ENCODE data around the gene LRRTM4.

Gene LRRTM4

GRCh38 chr2:76980067-76980787 is 541.9 kb downstream of the LRRTM4 start:
- no peak for DNase-seq
- in situ Hi-C loops (cut with HindIII; ENCODE audit: low pct_ligation_motif_present, low pct_unique_long_range_greater_than_20kb, low sequenced_read_pairs): no loop called here

DNA sequence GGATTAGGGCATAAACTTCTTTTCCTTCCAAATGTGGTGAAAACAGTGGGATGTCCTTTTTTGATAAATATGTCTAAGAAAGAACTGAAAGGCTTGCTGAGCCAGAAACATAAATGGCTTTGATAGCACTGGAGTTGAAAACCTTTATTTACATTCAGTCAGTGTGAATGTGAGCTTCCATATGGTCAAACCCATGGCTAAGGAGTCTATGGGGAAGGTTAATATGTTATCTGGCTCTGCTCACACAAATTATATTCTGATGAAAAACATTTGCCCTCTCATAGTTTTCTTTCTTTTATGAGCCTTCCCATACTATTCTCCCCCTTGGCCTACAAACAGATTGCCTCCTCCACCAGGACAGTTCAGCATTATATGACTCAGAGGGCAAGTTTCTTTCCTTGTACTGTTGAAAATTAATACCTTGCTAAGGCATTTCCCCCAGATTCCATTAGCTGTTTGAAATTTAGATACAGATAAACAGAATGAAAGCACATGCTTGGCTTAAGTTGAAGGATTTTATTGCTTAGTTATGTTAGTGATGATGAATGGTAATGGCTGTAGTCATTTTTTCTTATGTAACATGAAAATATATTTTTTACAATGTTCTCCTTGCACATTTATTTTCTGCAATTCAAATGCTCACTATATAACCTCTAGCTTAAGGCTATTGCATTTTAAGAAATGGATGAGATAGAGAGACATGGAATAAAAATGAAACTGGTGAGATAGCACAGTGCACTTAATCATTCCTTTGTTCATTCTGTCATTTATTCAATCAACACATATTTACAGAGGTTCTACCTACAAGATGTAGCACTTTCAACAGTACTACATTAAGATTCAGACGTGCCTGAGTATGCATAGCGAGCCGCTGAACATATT is 544.1 kb downstream of the LRRTM4 start:
- no peak for DNase-seq
- in situ Hi-C loops (cut with HindIII; ENCODE audit: low pct_ligation_motif_present, low pct_unique_long_range_greater_than_20kb, low sequenced_read_pairs): no loop called here

DNA sequence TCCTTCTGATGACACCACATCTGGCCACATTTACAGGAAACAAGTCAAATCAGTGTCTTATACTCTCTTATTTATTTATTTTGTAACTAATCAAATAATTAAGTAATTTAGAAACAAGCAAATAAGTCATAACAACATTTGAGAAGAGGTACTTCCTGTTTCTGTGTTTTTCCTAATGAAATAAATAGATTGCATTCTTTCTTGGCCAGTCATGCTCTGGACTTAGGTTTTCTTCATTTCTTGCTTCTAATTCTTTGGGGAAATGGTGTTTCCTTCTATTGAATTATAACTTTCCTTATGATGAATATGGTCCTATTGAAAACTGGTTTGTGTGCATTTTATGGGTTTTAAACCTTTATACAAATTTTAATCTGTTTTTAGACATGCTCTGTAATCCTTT is 546.4 kb downstream of the LRRTM4 start:
- no peak for DNase-seq
- in situ Hi-C loops (cut with HindIII; ENCODE audit: low pct_ligation_motif_present, low pct_unique_long_range_greater_than_20kb, low sequenced_read_pairs): no loop called here

GRCh38 chr2:76973610-76974009 is 548.6 kb downstream of the LRRTM4 start:
- no peak for DNase-seq
- in situ Hi-C loops (cut with HindIII; ENCODE audit: low pct_ligation_motif_present, low pct_unique_long_range_greater_than_20kb, low sequenced_read_pairs): no loop called here

DNA sequence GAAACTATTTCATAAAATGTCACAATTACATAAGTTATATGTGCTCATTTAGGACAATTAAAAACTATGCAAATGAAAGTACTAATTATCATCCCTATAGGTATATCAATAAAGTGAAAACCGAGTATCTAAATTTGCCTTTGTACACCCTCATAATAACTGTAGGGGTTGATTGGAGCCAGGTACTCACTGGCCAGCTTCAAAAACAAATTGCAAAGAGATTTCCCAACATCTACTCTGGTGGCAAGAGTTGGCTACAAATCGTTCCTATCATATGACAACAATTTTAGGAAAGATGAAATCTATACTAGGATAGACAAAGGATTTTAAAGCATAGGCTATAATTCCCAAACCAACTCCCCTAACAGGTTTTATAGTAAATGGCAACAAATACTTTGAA is 556.4 kb downstream of the LRRTM4 start:
- DNase-seq: no peak
- in situ Hi-C loops (cut with HindIII; ENCODE audit: low pct_ligation_motif_present, low pct_unique_long_range_greater_than_20kb, low sequenced_read_pairs): no loop called here

- in situ Hi-C loops (cut with HindIII; ENCODE audit: low pct_ligation_motif_present, low pct_unique_long_range_greater_than_20kb, low sequenced_read_pairs): no loop called here
- peak; percentile 29 for DNase-seq
Observed at GRCh38 chr2:76958749-76959148, 563.4 kb downstream of the LRRTM4 start.

GRCh38 chr2:76953733-76954347 is 568.3 kb downstream of the LRRTM4 start:
- in situ Hi-C loops (cut with HindIII; ENCODE audit: low pct_ligation_motif_present, low pct_unique_long_range_greater_than_20kb, low sequenced_read_pairs): no loop called here
- DNase-seq: peak; percentile 70

DNA sequence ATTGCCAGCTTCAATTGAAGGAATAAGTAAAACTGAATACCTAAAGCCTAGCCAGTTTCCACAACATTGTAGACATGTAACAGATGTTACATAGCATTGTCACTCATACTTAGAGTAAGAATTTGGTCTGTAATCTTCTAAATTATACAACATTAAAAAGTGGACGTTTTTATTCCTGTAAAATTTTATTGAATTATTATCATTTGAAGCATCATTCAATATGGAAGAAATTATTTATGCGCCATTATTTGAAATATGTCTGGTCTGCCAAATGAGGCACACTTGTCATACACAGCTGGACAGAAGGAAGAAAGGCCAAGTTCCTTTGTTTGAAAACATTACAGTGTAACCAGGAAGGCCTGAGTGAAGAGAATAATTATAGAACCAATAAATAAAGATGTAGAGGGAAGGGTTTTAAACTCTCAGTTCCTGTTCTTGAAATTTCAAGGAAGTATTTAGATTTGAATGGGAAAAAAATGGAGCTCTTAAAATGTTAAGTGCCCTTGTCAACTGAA is 575.5 kb downstream of the LRRTM4 start:
- in situ Hi-C loops (cut with HindIII; ENCODE audit: low pct_ligation_motif_present, low pct_unique_long_range_greater_than_20kb, low sequenced_read_pairs): no loop called here
- DNase-seq: no peak

DNA sequence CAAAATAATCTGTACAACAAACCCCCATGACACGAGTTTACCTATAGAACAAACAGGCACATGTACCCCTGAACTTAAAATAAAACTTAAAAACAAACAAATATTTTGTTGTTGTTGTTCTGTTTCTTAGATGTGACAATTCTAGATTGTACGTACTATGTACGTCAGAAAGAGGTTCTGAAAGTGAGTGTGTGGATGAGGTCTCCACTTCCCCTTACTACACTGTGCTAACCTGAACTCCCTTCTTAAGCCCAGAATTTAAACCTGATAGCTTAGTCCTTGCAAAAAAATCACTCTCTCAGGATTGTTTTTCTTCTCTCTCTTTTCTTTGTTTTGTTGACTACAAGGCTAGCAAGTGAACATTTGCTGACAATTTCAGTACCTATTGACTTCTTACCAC is 581.6 kb downstream of the LRRTM4 start:
- in situ Hi-C loops (cut with HindIII; ENCODE audit: low pct_ligation_motif_present, low pct_unique_long_range_greater_than_20kb, low sequenced_read_pairs): no loop called here
- no peak for DNase-seq

DNA sequence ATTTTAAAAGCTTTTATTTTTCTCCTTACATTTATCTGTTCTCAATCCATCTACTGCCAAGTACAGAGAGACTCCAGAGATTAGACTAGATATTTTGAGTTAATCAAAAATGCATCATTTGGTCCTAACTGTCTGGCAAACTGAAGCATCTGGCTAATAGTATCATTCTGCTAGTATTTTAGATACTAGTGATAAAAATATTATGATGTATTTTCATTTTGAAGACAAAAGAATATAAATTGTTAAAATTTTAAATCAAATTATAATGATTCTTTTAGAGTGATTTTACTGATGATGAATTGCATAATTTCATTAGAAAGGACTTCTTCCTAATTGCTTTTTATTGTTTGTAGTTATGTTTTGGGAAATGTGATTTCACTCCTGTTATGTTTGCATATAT is 584.0 kb downstream of the LRRTM4 start:
- no peak for DNase-seq
- in situ Hi-C loops (cut with HindIII; ENCODE audit: low pct_ligation_motif_present, low pct_unique_long_range_greater_than_20kb, low sequenced_read_pairs): no loop called here

DNA sequence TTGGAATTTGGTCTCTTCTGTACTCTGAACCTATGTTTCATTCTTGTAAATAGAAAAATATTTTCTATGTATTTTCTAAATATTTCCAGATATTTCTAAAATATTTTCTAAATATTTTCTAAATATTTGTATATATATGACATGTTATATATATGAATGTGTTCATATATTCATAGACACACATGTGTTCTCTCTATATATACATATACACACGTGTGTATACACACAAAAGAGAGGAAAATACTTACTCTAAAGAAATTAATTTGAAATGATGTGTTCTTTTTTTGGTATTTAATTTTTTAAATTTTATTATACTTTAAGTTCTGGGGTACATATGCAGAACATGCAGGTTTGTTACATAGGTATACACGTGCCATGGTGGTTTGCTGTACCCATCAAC is 589.6 kb downstream of the LRRTM4 start:
- in situ Hi-C loops (cut with HindIII; ENCODE audit: low pct_ligation_motif_present, low pct_unique_long_range_greater_than_20kb, low sequenced_read_pairs): no loop called here
- DNase-seq: no peak

- no peak for DNase-seq
- in situ Hi-C loops (cut with HindIII; ENCODE audit: low pct_ligation_motif_present, low pct_unique_long_range_greater_than_20kb, low sequenced_read_pairs): no loop called here
Observed at GRCh38 chr2:76930056-76930744, 592.0 kb downstream of the LRRTM4 start.

DNA sequence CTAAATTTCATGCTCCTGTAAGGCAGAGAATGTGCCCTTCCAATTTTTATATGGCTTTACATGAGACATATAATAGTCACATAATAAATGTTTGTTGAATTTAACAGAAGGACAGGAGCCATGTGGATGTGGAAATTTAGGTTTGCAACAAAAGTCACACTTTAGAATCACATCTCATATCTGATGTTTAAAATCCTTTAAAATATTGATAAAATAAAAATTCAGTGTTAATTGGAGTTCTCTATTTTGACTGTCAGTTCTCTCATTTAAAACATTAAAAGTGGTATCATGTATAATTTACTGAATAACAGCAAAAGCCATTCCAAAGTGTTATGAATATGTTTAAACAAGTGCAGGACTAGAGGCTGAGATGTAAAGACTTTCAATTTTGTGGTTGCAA is 594.1 kb downstream of the LRRTM4 start:
- in situ Hi-C loops (cut with HindIII; ENCODE audit: low pct_ligation_motif_present, low pct_unique_long_range_greater_than_20kb, low sequenced_read_pairs): no loop called here
- DNase-seq: no peak

DNA sequence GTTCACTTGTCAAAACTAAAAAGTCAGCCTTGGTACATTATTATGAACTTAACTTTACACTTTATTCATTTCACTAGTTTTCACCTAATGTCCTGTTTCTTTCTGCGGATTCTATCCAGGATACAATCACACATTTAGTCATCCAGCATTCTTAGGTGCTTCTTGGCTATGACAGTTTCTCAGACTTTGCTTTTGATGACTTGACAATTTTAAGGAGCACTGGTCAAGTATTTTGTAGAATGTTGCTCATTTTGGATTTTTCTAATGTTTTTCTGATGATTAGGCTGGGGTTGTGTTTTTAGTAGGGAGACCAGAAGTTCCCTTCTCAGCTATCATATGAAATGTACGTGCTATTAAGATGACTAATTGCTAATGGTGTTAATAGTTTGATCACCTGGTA is 601.2 kb downstream of the LRRTM4 start:
- in situ Hi-C loops (cut with HindIII; ENCODE audit: low pct_ligation_motif_present, low pct_unique_long_range_greater_than_20kb, low sequenced_read_pairs): no loop called here
- DNase-seq: no peak

GRCh38 chr2:76895469-76895868 is 626.7 kb downstream of the LRRTM4 start:
- in situ Hi-C loops (cut with HindIII; ENCODE audit: low pct_ligation_motif_present, low pct_unique_long_range_greater_than_20kb, low sequenced_read_pairs): no loop called here
- no peak for DNase-seq

DNA sequence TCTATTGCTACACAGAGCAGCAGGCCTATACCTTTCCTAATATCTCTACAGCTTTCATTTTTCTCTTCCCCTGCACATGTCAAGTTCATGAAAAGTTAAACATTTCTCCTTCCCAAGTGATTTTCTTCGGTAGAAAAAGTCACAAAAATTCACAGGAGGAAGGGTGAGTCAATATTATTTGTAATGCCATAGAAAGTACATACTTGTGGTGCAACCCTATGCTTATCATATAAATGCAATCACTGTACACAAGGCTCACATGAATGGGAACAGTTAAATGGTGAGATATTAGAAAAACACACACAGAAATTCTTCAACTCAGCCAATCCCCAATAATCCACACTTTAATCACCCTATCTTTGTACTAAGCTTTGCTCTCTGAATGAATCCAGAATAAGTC is 651.6 kb downstream of the LRRTM4 start:
- DNase-seq: no peak
- in situ Hi-C loops (cut with HindIII; ENCODE audit: low pct_ligation_motif_present, low pct_unique_long_range_greater_than_20kb, low sequenced_read_pairs): no loop called here

GRCh38 chr2:76870011-76870410 is 652.2 kb downstream of the LRRTM4 start:
- DNase-seq: no peak
- in situ Hi-C loops (cut with HindIII; ENCODE audit: low pct_ligation_motif_present, low pct_unique_long_range_greater_than_20kb, low sequenced_read_pairs): no loop called here

GRCh38 chr2:76867854-76868253 is 654.3 kb downstream of the LRRTM4 start:
- in situ Hi-C loops (cut with HindIII; ENCODE audit: low pct_ligation_motif_present, low pct_unique_long_range_greater_than_20kb, low sequenced_read_pairs): no loop called here
- DNase-seq: peak; percentile 71

- in situ Hi-C loops (cut with HindIII; ENCODE audit: low pct_ligation_motif_present, low pct_unique_long_range_greater_than_20kb, low sequenced_read_pairs): no loop called here
- no peak for DNase-seq
Observed at GRCh38 chr2:76866464-76866863, 655.7 kb downstream of the LRRTM4 start.

Measured in ACHN (cell line).